ENCODE results near the gene COPS9.

DNA sequence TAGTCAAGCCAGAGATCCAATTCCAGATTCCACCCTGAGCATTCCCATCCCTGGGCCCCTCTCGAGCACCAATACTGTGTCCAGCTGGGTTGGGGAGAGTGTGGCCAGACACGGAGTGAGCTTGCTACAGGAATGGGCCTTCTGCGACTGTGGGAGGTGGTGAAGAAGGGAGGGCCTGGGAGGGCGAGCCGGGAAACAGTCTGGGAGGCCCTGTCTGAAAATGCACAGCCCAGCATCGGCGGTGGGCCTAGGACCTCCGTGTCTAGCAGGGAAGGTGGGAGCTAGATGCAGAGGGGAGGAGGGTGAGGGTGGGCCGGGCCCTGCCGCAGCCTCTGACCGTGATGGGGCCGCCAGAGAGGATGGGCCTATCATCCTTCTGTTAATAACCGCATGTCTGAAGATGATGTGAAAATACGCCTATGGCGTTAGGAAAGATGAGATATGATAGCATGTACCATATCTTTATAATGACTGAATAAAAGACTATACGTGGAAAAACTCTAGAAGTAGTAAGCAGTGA lies 6.2 kb upstream of the COPS9 start:
- TF ChIP-seq POLR2A (IDR thresholded peaks at IDR 0.05): no peak
- TF ChIP-seq POLR2AphosphoS5 (IDR thresholded peaks at IDR 0.05): no peak
